Colon (tissue), 2 donors: Measurements from ENCODE around the gene HSFX4.
"Not testable (repeated sequence)": the region's sequence is repeated elsewhere in the genome, so short reads cannot be mapped to it uniquely, and the experiment has no call there.

Source experiments
- FAIRE-seq: peaks from 2 replicates; lab custom pipeline; 2012; peaks lifted over from hg19 to GRCh38; lab: Jason Lieb, UNC
- donor health status: control.
- donor health status: control.

HSFX4 gene

GRCh38 chrX:149929400-149929799, at the start of gene HSFX4:
TSS of gene HSFX4 (plus strand) at chrX:149929573. CDS start at chrX:149929645, 72 bp downstream.
- peak; percentile 80 for FAIRE-seq

GRCh38 chrX:149881081-149881711, 48.2 kb upstream of the HSFX4 start, which contains the start of gene MAGEA8:
TSS of gene MAGEA8 (plus strand) at chrX:149881183. CDS start at chrX:149884273, 3,090 bp downstream.
- no peak for FAIRE-seq

- FAIRE-seq = not testable (repeated sequence)
These were observed 38.5 kb upstream of the HSFX4 start for GRCh38 chrX:149890828-149891227.

DNA sequence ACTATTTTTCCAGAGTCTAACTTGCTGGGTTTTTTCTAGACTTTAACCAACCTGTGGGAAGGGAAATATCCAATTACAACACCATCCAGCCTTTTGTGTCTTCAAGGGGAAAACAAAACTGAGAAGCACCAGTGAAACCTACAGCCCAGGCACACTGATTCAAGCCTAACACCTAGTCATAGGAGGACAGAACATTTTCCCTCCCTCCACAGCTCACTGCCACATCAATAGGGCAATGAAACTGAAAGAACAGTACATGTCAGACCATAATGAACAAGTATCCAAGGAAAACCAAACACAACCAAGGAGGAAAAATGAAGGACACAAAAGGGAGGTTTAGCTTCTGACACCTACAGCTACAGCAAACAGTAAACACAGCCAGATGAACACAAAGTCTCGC, 30.8 kb upstream of the HSFX4 start:
- no peak for FAIRE-seq

- FAIRE-seq = no peak
These were observed 25.3 kb upstream of the HSFX4 start for GRCh38 chrX:149903889-149904748.

DNA sequence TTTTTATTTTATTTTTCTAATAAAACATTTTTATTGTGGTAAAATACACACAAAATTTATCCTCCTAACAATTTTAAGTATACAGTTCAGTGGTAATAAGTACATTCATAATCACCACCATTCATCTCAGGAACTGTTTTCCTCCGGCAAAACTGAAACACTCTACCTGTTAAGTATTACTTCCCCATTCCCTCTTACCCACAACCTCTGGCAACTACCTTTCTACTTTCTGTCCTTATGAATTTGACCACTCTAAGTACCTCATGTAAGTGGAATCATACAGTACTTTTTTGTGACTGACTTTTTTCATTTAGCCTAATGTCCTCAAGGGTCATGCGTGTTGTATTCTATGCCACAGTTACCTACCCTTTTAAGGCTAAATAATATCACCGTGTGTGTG, 21.1 kb upstream of the HSFX4 start:
- FAIRE-seq = no peak

DNA sequence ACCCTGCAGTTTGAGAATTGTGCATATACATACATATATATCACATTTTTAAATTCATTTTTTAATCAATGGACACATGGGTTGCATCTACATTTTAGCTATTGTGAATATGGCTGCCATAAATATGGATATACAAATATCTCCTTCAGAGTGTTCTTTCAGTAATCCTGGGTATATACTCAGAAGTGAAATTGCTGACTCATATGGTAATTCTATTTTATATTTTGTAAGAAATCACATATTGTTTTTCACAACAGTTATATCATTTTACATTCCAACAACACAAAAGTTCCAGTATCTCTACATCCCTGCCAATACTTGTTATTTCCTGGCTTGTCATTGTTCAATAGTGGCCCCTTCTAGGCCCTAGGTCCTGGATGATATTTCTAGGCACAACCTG, 20.6 kb upstream of the HSFX4 start:
- FAIRE-seq = no peak

GRCh38 chrX:149909324-149910177, 19.8 kb upstream of the HSFX4 start:
- no peak for FAIRE-seq

DNA sequence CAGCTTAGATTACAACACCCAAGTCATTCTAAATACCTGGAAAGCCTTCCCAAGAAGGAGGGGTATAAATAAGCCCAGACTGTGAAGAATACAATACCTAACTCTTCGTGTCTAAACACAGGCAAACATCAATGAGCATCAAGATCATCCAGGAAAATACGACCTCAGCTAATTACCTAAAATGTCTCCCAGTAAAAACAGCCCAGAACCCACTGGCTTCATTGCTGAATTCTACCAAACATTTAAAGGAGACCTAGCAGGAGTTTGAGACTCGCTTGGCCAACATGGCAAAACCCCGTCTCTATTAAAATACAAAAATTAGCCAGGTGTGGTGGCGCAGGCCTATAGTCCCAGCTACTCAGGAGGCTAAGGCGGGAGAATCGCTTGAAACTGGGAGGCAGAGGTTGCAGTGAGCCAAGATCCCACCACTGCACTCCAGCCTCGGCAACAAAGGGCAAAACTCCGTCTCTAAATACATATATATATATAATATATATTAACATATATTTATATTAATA, 19.1 kb upstream of the HSFX4 start:
- no peak for FAIRE-seq

GRCh38 chrX:149916745-149917392, 12.5 kb upstream of the HSFX4 start:
- FAIRE-seq = no peak

GRCh38 chrX:149923836-149924235, 5.5 kb upstream of the HSFX4 start:
- not testable (repeated sequence) for FAIRE-seq

GRCh38 chrX:149924434-149924833, 4.9 kb upstream of the HSFX4 start:
- FAIRE-seq = not testable (repeated sequence)

GRCh38 chrX:149927245-149927963, 2.0 kb upstream of the HSFX4 start:
- not testable (repeated sequence) for FAIRE-seq

- not testable (repeated sequence) for FAIRE-seq
These were observed 1.5 kb upstream of the HSFX4 start for GRCh38 chrX:149927964-149928258.

DNA sequence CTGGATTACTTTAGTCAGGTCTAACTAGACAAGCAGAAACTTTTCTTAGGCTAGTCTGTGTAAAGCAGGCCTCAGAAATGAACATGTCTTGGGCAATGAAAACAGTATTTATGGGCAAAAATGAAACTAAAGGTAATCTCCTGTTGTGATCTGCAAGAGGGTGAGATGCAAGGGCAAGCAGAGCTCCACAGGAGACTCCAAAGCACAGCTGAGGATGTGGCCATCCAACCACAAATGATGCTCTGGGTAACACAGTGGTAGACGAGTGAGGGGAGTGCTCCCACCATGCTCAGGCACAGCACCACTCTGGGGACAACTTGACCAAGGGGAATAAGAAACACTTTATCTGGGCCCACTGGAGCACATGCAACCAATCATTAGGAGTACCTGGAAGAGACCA, 738 bp upstream of the HSFX4 start:
- FAIRE-seq = not testable (repeated sequence)

DNA sequence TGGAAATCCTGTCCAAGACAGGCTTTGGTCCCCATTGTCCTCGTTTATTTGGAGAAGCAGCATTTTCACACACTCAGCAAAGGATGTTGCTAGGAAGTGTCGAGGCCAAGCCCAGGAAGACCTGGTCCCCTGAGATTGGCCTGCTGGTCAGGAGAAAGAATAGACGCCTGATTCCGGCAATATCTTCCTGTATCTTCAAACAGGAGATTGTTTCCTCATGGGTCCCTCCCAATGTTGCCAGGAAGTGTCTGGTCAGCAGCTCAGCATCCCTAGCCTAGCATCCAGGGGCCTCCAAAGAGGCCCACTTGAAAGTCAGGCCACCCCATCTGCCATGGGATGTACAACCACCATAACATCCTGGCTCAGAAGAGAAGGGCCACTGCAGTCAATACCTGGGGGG, 2.0 kb downstream of the HSFX4 start:
- FAIRE-seq = not testable (repeated sequence)

GRCh38 chrX:149932150-149932549, 2.8 kb downstream of the HSFX4 start:
- FAIRE-seq = not testable (repeated sequence)

DNA sequence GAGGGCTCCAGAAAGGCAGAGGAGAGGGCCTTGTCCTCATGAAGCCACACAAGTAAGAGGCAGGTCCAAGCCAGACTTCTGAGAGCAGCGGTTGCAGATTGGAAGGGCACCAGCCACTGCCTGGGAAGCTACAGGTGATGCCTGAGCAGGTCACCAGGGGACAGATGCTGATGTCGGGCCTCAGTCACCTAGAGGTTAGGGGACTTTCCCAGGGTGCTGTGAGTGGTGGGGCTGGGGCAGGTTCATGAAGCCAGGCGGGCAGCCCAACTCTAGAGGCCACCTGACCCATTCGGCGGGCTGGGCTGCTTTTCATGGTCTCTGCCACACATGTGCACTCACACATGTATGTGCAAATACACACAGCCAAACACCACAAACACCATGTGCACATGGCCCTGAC, 3.6 kb downstream of the HSFX4 start:
- not testable (repeated sequence) for FAIRE-seq

GRCh38 chrX:149933547-149933946, 4.2 kb downstream of the HSFX4 start:
- FAIRE-seq = not testable (repeated sequence)

GRCh38 chrX:149937328-149937727, 8.0 kb downstream of the HSFX4 start:
- FAIRE-seq = not testable (repeated sequence)

GRCh38 chrX:149937871-149938426, 8.6 kb downstream of the HSFX4 start:
- FAIRE-seq = no peak
